Measurements from ENCODE around the gene BUB1B. TPM values are rescaled to one million over a fixed set of nuclear protein-coding genes. Genes with fewer than 3 reads are reported as not detected.
"Not testable (repeated sequence)": the region's sequence is repeated elsewhere in the genome, so short reads cannot be mapped to it uniquely, and the experiment has no call there.

The BUB1B gene
- total RNA-seq, 2 experiments from 2014 or later, result 166 to 192 TPM

DNA sequence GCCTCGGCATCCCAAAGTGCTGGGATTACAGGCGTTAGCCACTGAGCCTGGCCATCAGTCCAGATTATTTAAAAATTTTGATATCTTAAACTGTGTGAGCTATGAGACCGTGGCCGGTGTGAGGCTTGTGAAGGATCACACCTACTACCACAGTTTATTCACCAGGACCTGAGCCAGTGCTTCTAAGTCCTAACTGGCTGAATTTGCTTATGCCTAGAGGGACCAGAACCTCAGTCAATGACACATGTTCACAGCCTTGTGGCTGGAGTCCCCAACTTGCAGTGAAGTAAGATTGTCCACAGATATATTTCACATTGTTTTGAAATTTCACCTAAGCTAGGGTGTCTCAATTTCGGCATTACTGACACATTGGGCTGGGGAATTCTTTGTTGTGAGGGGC is 37.0 kb upstream of the BUB1B start:
- POLR2A ChIA-PET; H3K4me3 ChIP-seq (ENCODE audit: low read depth, low read length, poor library complexity, severe bottlenecking); intact Hi-C loops (cut with micrococcal nuclease; ENCODE audit: unreplicated experiment): not testable (repeated sequence)

DNA sequence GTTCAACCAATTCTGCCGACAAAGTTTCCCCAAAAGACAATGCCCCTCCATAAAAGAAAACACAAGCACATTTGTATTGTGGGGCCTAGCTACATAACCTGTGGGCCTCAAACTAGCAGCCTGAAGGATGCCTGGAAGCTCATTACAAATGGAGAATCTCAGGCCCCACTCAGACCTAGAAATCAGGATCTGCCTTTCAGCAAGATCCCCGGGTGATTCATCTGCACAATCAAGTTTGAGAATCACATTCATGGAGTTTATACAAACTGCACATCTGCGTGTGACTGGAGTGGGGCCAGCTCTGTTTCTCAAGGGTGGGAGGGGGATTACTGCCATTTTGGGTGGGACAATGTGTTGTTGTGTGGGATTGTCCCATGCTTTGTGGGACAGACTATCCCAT is 36.5 kb upstream of the BUB1B start:
- POLR2A ChIA-PET; H3K9me3 ChIP-seq (ENCODE audit: low read length); intact Hi-C loops (cut with micrococcal nuclease; ENCODE audit: unreplicated experiment); H3K4me2 ChIP-seq (ENCODE audit: low read length); DNase-seq (ENCODE audit: low spot score); H2AFZ ChIP-seq (ENCODE audit: low read length); BruUV-seq (replicated peaks); H3K79me2 ChIP-seq (ENCODE audit: insufficient read depth, low read depth, low read length); H3K4me3 ChIP-seq (ENCODE audit: low read depth, low read length, poor library complexity, severe bottlenecking); H4K20me1 ChIP-seq (ENCODE audit: insufficient read depth, low read length); H3K9me2 ChIP-seq (ENCODE audit: insufficient read depth, low read length); H3K36me3 ChIP-seq (ENCODE audit: insufficient read depth, low read length); H3K27ac ChIP-seq (ENCODE audit: low read depth, low read length, poor library complexity, severe bottlenecking); CTCF ChIA-PET (ENCODE audit: unreplicated experiment): not testable (repeated sequence)
- H3K4me1 ChIP-seq (ENCODE audit: insufficient read depth, low read length, poor library complexity, severe bottlenecking), result peaks cover 18% of the 10 kb centered on the region

More for the DNA sequence above, 37.0 kb upstream of the BUB1B start:
- H2AFZ ChIP-seq (ENCODE audit: low read length); H3K9me3 ChIP-seq (ENCODE audit: low read length); H3K9me2 ChIP-seq (ENCODE audit: insufficient read depth, low read length); H3K79me2 ChIP-seq (ENCODE audit: insufficient read depth, low read depth, low read length); H3K36me3 ChIP-seq (ENCODE audit: insufficient read depth, low read length); CTCF ChIA-PET (ENCODE audit: unreplicated experiment); H4K20me1 ChIP-seq (ENCODE audit: insufficient read depth, low read length); BruUV-seq (replicated peaks); H3K4me2 ChIP-seq (ENCODE audit: low read length); DNase-seq (ENCODE audit: low spot score); H3K27ac ChIP-seq (ENCODE audit: low read depth, low read length, poor library complexity, severe bottlenecking): not testable (repeated sequence)
- peaks cover 22% of the 10 kb centered on the region for H3K4me1 ChIP-seq (ENCODE audit: insufficient read depth, low read length, poor library complexity, severe bottlenecking)

DNA sequence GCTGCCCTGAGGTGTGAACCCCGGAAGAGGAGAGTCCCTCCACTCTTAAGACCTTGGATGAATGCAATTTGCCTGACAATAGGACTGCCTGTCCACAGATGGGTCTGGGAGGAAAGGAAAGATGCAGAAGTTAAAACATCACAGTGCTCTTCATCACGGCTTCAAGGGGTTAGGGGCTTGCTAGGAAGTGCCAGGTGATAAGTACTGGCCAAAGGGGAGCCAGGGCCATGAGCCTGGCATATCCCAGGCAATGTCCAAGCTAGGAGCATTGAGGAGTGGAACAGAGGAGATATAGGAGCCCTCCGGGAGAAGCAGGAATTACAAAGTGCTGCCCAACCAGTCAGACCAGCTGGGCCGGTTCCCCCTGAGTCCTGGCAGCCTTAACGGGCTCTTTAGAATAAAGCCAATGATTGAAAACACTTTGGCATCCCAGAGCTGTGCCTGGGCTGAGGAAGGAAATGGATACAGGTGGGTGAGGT is 36.0 kb upstream of the BUB1B start:
- H3K27ac ChIP-seq (ENCODE audit: low read depth, low read length, poor library complexity, severe bottlenecking); H3K9me3 ChIP-seq (ENCODE audit: low read length); H2AFZ ChIP-seq (ENCODE audit: low read length); intact Hi-C loops (cut with micrococcal nuclease; ENCODE audit: unreplicated experiment); BruUV-seq (replicated peaks); H4K20me1 ChIP-seq (ENCODE audit: insufficient read depth, low read length); H3K9me2 ChIP-seq (ENCODE audit: insufficient read depth, low read length); H3K36me3 ChIP-seq (ENCODE audit: insufficient read depth, low read length); DNase-seq (ENCODE audit: low spot score); CTCF ChIA-PET (ENCODE audit: unreplicated experiment); POLR2A ChIA-PET; H3K4me2 ChIP-seq (ENCODE audit: low read length); H3K79me2 ChIP-seq (ENCODE audit: insufficient read depth, low read depth, low read length); H3K4me3 ChIP-seq (ENCODE audit: low read depth, low read length, poor library complexity, severe bottlenecking): not testable (repeated sequence)
- H3K4me1 ChIP-seq (ENCODE audit: insufficient read depth, low read length, poor library complexity, severe bottlenecking), result peaks cover 16% of the 10 kb centered on the region

DNA sequence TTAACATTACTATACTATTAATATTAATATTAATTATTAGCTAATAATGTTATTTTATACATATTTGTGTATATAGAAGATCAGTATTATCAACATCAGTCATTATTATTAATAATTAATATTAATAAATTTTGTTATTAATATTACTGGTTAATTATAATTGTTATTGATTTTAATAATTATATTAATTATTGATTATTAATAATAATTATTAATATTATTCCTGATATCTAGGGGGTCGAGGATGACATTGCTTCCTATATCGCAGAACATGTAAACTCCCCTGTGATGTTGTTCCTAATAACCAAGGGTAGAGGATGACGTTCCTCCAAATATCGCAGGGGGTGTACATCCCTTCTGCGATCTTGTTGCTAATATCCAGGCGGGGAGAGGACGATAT is 34.9 kb upstream of the BUB1B start:
- Histone ChIP-seq H3K9me3 (ENCODE audit: low read length) (no peaks in the 10 kb centered on the region), H3K4me2 (ENCODE audit: low read length) (no peak overlapping the region), H3K9me2 (ENCODE audit: insufficient read depth, low read length) (no peaks in the 10 kb centered on the region), H2AFZ (ENCODE audit: low read length) (no peak overlapping the region), H3K4me3 (ENCODE audit: low read depth, low read length, poor library complexity, severe bottlenecking) (no peak overlapping the region), H3K27ac (ENCODE audit: low read depth, low read length, poor library complexity, severe bottlenecking) (no peak overlapping the region), H3K36me3 (ENCODE audit: insufficient read depth, low read length) (no peaks in the 10 kb centered on the region), H4K20me1 (ENCODE audit: insufficient read depth, low read length) (no peaks in the 10 kb centered on the region), H3K79me2 (ENCODE audit: insufficient read depth, low read depth, low read length) (no peaks in the 10 kb centered on the region), H3K4me1 (ENCODE audit: insufficient read depth, low read length, poor library complexity, severe bottlenecking) (peaks cover 12% of the 10 kb centered on the region)
- TF ChIP-seq EZH2phosphoT487 (IDR thresholded peaks at IDR 0.05; ENCODE audit: borderline replicate concordance, low read depth, low read length), result no peak
- TF ChIP-seq, protein P1, sequence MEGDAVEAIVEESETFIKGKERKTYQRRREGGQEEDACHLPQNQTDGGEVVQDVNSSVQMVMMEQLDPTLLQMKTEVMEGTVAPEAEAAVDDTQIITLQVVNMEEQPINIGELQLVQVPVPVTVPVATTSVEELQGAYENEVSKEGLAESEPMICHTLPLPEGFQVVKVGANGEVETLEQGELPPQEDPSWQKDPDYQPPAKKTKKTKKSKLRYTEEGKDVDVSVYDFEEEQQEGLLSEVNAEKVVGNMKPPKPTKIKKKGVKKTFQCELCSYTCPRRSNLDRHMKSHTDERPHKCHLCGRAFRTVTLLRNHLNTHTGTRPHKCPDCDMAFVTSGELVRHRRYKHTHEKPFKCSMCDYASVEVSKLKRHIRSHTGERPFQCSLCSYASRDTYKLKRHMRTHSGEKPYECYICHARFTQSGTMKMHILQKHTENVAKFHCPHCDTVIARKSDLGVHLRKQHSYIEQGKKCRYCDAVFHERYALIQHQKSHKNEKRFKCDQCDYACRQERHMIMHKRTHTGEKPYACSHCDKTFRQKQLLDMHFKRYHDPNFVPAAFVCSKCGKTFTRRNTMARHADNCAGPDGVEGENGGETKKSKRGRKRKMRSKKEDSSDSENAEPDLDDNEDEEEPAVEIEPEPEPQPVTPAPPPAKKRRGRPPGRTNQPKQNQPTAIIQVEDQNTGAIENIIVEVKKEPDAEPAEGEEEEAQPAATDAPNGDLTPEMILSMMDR (conservative IDR thresholded peaks at IDR 0.05; ENCODE audit: low read length), result no peak
- DNase-seq (ENCODE audit: low spot score), result no peak
- CTCF ChIA-PET (ENCODE audit: unreplicated experiment), result no interaction called here
- intact Hi-C loops (cut with micrococcal nuclease; ENCODE audit: unreplicated experiment), result no loop called here
- BruUV-seq (replicated peaks), result no TSS peak
- POLR2A ChIA-PET, result interaction anchor here (0.6 kb wide), 1 partner anchor 174 kb away, joined by 3 read pairs; no protein-coding TSS in a partner anchor

All from OCI-LY7 (cell line).